Activated gamma-delta T cell treated with anti-CD3 and anti-CD28 coated beads, Interleukin-2, amount 50 U/mL, for 16 hours (primary cell): ENCODE results near the gene ASXL2.
"Not testable (repeated sequence)": the region's sequence is repeated elsewhere in the genome, so short reads cannot be mapped to it uniquely, and the experiment has no call there.

Experiments
- DNase-seq: peaks from one replicate; pipeline ENCODE4 v3.0.0-alpha.2; 2020; ENCODE audit warnings: low read depth

ASXL2 gene

DNA sequence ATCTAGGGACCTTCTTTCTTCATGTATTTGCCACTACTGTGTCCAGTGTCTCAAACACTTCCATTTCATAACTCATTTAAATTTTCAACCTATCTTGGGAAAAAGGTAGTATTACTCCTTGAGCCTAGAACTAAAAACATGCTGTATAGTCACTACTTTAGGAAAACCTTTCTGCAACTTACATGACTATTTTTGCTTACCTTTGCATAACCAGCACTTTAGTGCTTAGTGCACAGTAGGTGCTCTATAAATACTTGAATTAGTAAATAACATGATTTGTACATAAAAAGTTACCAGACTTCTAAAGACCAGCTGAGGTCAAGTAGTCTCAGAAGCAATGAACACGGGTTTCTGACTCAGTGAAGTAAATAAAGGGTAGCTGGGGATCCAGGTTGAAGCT, 142.5 kb downstream of the ASXL2 start:
- no peak for DNase-seq

DNA sequence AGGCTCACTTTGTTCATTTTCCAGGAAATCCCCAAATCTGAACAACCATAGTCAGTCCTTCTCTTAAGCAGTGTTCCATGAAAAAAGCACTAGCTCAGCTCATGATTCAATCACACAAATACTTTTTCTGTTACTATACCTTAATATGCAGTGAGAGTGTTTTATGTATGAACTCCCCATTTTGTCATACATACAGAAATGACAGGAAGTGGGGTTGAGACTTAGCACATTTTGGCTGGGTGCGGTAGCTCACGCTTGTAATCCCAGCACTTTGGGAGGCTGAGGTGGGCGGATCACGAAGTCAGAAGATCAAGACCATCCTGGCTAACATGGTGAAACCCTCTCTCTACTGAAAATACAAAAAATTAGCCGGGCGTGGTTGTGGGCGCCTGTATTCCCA, 149.7 kb downstream of the ASXL2 start:
- no peak for DNase-seq

GRCh38 chr2:25726522-25726921, 151.8 kb downstream of the ASXL2 start:
- DNase-seq = no peak

GRCh38 chr2:25725877-25726276, 152.4 kb downstream of the ASXL2 start:
- DNase-seq = no peak

DNA sequence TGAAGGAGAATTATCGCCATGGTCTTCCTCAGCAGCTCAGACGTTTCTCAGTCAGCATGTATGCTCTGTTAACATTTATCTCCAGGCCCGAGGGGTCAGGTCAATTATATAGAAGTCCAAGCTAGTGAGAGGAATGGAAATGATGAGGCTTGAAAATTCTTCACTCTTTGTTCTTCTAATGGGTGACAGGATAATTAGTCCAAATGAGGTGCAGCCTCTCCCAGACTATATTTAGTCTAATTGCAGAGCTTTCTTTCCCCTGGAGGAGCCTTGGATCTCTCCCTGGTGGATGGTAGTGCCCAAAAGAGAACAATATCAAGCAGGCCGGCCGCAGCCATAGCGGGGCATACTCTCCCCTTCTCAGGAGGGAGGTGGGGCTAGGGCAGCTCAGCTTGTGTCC, 153.5 kb downstream of the ASXL2 start:
- DNase-seq = no peak

DNA sequence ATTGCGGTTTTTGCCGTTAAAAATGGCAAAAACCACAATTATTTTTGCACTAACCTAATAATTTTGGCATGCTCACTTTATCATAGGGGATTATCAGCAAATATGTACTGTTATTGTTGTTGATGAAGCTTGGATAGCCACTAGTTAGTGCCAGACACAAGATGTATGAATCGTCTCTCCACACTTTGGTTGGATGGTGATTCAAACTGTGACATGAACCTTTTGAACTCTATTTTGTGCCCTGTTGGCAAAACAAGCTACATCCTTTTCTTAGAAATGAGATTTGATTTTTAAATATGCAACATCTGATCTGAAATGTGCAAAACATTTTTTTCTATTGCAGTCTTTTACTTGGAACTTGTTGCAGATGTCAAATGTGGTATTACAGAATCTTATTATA, 156.1 kb downstream of the ASXL2 start:
- no peak for DNase-seq

DNA sequence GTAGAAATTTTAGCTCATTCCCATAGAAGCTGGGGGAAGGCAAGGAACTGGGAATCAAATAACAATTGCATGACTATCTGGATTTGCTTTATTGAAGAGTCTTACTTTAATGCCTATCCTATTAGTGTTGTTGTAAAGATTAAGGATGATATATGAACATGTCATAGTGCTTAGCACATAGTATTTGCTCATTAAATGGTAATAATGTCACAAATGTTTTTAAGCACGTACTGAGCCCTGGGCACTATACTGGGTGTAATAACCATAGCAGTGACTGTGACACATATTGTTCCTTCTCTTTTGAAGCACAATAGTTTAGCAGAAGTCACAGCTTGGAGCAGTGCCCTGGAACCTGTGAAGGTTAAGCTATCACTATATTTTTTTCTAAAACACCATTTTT, 157.7 kb downstream of the ASXL2 start:
- no peak for DNase-seq

DNA sequence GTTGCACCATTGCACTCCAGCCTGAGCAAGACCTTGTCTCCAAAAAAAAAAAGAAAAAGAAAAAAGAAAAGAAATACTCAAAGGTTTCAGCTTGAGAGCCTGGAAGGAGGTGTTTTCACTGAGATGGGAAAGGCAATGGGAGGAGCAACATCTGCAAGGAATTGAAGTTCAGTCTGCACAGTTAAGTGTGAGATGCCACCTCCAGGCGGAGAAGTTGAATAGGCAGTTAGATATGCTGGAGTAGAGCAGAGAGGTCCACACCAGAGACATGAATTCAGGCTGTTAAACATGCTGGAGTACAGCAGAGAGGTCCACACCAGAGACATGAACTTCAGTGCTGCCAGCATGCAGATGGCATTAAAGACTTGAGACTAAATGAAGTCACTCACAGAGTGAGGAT, 163.5 kb downstream of the ASXL2 start:
- no peak for DNase-seq

DNA sequence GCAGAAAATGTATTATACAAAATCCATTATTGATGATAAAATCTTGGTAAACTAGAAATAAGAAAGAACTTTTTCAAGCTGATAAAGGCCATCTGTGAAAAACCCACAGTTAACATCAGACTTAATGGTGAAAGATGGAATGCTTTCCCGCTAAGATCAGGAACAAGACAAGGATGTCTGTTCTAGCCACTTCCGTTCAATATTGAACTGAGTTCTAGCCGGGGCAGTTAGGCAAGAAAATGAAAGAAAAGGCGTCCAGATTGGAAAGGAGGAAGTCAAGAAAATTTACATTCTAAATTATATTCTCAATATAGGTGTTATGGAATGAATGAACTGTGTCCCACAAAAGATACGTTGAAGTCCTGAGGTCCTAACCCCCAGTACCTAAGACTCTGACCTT, 165.8 kb downstream of the ASXL2 start:
- DNase-seq = no peak

- DNase-seq = no peak
These were observed 166.5 kb downstream of the ASXL2 start for GRCh38 chr2:25711675-25712354.

- DNase-seq = no peak
These were observed 167.5 kb downstream of the ASXL2 start for GRCh38 chr2:25710750-25711149.

DNA sequence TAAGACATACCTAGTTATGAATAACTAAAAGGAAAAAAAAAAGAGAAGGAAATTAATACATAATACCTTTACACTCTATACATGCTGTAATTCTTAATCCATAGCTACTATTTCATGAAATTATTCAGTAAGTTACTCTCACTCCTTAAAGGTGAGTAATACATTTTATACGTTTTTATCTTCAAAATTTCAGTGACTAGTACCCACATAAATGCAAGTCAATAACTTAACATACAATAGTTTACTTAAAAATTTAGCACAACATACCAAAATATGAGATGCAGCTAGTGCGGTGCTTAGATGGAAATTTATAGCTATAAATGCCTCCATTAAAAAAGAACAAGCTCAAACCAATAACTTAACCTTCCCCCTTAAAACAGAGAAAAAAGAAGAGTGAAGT, 168.9 kb downstream of the ASXL2 start:
- no peak for DNase-seq

DNA sequence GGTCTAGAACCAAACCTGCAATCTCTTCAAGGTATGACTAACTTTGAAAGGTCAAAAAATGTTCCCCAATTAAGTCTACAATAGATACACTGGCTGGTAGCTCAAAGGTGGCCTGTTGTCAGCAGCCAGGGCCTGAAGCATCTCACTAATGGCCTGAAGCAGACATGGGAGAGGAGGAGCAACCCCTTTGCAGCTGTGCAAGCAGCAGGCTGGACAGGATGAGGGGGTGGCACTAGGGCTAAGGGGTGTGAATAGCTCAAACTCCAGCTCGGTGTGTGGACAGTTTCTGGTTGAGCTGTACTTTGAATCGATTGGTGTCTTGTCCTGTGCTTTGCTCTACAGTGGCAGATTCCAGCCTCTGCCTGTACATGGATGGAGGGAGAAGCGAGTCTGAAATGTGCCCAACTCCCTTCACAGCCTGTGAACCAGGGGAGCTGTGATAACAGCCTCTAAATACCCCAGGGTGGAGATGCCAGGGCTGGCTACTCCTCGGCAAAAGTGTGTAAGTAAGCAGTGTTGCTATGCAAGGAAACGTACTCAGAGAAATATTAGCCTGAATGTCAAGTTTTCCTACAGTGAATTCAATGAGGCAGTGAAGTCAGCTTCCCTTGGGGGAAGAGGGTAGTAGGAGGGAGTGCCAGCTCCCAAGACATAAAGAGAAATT, 170.2 kb downstream of the ASXL2 start:
- DNase-seq = no peak

DNA sequence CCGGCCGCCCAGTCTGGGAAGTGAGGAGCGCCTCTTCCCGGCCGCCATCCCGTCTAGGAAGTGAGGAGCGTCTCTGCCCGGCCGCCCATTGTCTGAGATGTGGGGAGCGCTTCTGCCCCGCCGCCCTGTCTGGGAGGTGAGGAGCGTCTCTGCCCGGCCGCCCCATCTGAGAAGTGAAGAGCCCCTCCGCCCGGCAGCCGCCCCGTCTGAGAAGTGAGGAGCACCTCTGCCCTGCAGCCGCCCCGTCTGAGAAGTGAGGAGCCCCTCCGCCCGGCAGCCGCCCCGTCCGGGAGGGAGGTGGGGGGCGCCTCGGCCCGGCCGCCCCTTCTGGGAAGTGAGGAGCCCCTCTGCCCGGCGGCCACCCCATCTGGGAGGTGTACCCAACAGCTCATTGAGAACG, 172.7 kb downstream of the ASXL2 start:
- not testable (repeated sequence) for DNase-seq

DNA sequence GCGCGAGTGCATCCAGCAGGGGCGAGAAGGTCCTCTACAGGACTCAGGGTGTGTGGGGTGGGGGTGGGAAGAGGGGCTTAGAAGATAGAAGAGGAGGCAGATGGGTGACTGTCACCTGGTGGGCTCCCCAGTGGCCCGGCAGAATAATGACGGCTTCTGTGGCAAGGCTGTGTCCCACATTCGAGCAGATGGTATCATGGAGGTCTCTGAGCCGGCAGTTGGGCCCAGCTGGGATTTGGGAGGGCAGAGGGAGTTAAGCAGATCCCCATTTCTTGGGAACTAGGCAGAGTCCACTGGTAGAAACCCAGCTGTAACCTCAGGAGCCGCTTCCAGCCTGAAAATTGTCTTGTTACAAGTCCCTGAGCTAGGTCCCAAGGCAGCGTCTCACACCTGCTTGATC, 176.5 kb downstream of the ASXL2 start:
- no peak for DNase-seq

- no peak for DNase-seq
These were observed 178.0 kb downstream of the ASXL2 start for GRCh38 chr2:25700221-25700660.

- DNase-seq = no peak
These were observed 179.1 kb downstream of the ASXL2 start for GRCh38 chr2:25699216-25699615.

- no peak for DNase-seq
These were observed 179.5 kb downstream of the ASXL2 start for GRCh38 chr2:25698752-25699151.

DNA sequence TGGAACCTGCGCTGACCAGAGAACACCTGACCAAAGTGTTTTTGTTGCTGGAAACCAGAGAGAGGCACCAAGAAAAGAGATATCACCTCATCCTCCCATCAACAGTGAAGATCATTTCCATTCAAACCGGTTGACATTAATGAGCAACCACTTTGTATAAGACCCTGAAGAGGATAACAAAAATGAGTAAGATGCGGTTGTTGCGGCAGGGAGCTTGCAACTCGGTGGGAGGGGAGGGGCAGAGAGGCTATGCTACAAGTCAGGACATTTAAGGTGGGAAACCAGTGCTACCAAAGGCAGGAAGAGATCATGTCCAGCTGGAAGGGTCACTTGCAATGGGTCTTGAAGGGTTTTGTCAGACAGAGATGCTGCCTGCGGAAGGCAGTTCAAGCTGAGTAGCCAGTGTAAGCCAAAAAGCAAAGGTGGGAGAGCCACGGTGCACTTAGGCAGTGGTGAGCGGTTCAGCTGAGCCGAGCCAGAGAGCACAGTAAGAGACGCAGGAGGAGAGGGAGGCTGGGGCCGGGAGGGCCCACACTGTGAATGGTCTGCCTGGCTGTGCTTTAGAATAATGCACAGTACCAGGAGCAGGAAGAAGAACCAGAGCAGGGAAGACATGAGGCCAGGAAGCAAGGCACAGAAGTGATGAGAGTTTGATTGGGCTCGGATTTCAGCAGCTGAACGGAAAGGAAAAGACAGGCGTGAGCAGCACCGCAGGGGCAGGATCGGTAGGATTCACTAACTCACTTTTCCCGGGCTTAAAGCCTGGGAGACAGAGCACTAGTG, 180.5 kb downstream of the ASXL2 start:
- DNase-seq = no peak

DNA sequence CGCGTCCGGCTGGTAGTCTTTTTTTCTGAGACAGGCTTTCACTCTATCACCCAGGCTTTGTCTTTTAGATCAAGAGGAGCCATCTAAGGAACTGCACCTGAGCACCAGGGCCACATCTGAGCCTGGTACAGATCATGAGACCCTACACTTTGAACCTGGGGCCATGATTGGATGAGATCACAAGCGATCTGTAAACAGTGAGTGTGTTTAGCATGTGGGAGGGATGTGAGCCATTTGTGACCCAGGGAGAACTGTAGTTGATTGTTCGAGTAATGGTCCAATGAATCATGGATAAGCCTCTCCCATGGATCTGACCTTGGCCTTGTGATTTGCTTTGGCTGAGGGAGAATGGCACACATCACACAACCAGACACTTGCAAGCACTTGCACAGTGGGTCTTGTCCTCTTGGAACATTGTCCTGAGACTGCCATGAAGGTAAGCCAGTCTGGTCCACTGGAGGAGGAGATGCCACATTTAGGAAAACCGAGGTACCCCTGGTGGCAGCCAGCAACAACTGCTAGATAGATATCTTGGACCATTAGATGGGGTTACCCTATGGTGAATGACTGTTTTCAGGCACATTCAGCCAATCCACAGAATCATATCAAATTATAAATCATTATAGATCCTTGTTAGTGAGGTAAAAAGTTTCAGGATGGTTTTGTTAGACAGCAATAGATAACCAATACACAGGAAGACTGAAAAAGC, 185.4 kb downstream of the ASXL2 start:
- DNase-seq = no peak

- DNase-seq = no peak
These were observed 186.1 kb downstream of the ASXL2 start for GRCh38 chr2:25692143-25692542.

DNA sequence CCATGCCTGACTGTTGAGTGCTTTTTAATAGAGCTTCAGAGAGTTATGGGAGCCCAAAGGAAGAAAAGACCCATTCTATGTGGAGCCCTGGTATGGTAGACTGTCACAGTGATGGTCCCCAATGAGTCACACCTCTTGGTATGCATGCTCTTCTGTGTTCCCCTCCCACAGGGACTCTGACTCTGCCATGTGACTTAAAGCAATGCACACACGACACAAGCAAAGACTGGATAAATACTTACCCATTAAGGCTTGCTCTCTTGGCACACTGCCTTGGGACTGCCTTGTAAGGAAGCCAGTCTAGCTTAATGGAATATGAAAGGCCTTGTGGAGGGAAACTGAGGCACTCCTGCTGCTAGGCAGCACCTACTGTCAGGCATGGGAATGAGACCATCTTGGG, 188.2 kb downstream of the ASXL2 start:
- no peak for DNase-seq

DNA sequence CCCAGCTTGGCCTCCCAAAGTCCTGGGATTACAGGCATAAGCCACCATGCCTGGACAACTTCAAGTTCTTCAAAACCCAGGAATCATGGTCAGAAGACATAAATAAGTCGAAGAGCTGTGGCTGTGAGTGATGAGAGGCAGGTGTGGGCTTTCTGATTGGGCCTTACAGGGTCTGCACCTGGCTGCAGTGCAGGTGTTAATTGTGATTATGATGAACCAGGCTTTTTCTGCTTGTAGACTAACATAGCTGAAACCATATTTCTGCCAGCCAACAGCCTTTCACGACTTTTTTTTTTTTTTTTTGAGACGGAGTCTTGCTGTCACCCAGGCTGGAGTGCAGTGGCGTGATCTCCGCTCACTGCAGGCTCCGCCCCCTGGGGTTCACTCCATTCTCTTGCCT, 190.1 kb downstream of the ASXL2 start:
- no peak for DNase-seq
